Endodermal cell (in vitro differentiated cells): ENCODE results near the gene CMSS1. TPM values are rescaled to one million over a fixed set of nuclear protein-coding genes. Genes with fewer than 3 reads are reported as not detected.

Experiments used
- DNase-seq: peaks from one replicate; pipeline ENCODE4 v3.0.0-alpha.2; 2017
- H3K27ac ChIP-seq: 2 replicates; pipeline ENCODE4 v1.5.1; 2013; ENCODE audit warnings: mild to moderate bottlenecking, low read depth, low read length, moderate library complexity
- H3K27me3 ChIP-seq: 2 replicates; pipeline ENCODE4 v1.6.1; 2013; ENCODE audit warnings: mild to moderate bottlenecking, low read length, moderate library complexity; ENCODE audit not compliant: insufficient read depth, control insufficient read depth, poor library complexity, severe bottlenecking
- H3K36me3 ChIP-seq: 2 replicates; pipeline ENCODE4 v1.7.0; 2013; ENCODE audit warnings: mild to moderate bottlenecking, low read length, moderate library complexity; ENCODE audit not compliant: control insufficient read depth, insufficient read depth
- H3K4me1 ChIP-seq: one replicate; pipeline ENCODE4 v1.7.0; 2013; ENCODE audit warnings: low read length; ENCODE audit not compliant: control insufficient read depth, insufficient read depth
- H3K4me3 ChIP-seq: 2 replicates; pipeline ENCODE4 v1.5.1; 2013; ENCODE audit warnings: mild to moderate bottlenecking, low read length, moderate library complexity
- H3K9ac ChIP-seq: 2 replicates; pipeline ENCODE4 v1.6.1; 2013; ENCODE audit warnings: mild to moderate bottlenecking, low read length, moderate library complexity; ENCODE audit not compliant: poor library complexity, severe bottlenecking; ENCODE audit errors: extremely low read depth
- H3K9me3 ChIP-seq: 2 replicates; pipeline ENCODE4 v1.6.1; 2013; ENCODE audit warnings: mild to moderate bottlenecking, low read length, moderate library complexity; ENCODE audit not compliant: control insufficient read depth
- H3K27ac Mint-ChIP-seq: 2 replicates; pipeline ENCODE4 v1.8.0; 2020; ENCODE audit warnings: mixed read lengths
- H3K27me3 Mint-ChIP-seq: 2 replicates; pipeline ENCODE4 v1.8.0; 2021; ENCODE audit warnings: mild to moderate bottlenecking, mixed read lengths; ENCODE audit not compliant: insufficient read depth
- H3K36me3 Mint-ChIP-seq: 2 replicates; pipeline ENCODE4 v1.8.0; 2020; ENCODE audit warnings: low read depth, mixed read lengths
- H3K4me1 Mint-ChIP-seq: 2 replicates; pipeline ENCODE4 v1.8.0; 2020; ENCODE audit warnings: mixed read lengths
- H3K4me3 Mint-ChIP-seq: 2 replicates; pipeline ENCODE4 v1.8.0; 2020; ENCODE audit warnings: mild to moderate bottlenecking, moderate library complexity, mixed read lengths
- H3K9me3 Mint-ChIP-seq: 2 replicates; pipeline ENCODE4 v1.8.0; 2020; ENCODE audit warnings: mild to moderate bottlenecking, mixed read lengths
- WGBS, 2 experiments: methylation state at CpG; one replicate each; pipeline versions ENCODE4 v1.1.5 to v1.1.7; 2013; ENCODE audit warnings: missing lambda C conversion rate in 2 of 2, mixed read lengths in 1 of 2; ENCODE audit not compliant: insufficient coverage in 1 of 2, insufficient read length in 1 of 2; 5-methylcytosine and 5-hydroxymethylcytosine counted together
- total RNA-seq, 2 donors: library from RNA; stranded (reverse); fragmentation: NEBNext Ultra II Directional in 1 of 2; extraction: Animal tissue kit (Norgen Biotek cat#: 25700) in 1 of 2; gene quantifications; 2 replicates in 1 of 2; 3 replicates in 1 of 2; pipeline ENCODE4 v1.2.1, GENCODE V29; 2021
- TF ChIP-seq, protein P1 (sequence below): fragments of 200-600 bp; sonication (generic); conservative IDR thresholded peaks from 2 replicates; pipeline ENCODE4 v1.5.0; 2021; ENCODE audit warnings: antibody characterized with exemption, mild to moderate bottlenecking

The CMSS1 gene
- total RNA-seq, 2 donors from 2014 or later: 48.5 to 50.8 TPM

DNA sequence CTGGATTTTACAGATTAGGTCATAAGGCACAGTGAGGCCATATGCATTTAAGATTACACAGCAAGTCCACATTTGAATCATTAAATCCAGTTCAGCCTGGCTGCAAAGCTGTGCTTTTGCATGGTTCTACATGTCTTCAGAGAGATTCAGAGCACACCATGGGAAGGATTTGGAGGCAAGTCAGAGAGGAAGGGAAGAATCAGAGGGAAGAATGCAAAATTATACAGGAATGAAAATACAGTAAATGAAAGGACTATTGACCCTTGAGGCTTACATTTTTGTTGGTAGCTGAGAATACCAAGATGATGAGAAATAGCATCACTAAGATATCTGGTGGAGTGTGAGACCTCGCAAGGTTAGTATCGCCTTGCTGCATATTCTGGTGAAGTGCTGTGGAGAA is 282.8 kb downstream of the CMSS1 start:
- H3K4me1 ChIP-seq: peaks cover 3% of the 10 kb centered on the region
- no peaks in the 10 kb centered on the region for H3K36me3 ChIP-seq
- no peak overlapping the region for H3K27ac ChIP-seq
- Mint-ChIP-seq H3K27me3 (no peaks in the 10 kb centered on the region), H3K36me3 (peaks cover 1% of the 10 kb centered on the region), H3K9me3 (peaks cover 2% of the 10 kb centered on the region), H3K4me3 (no peak overlapping the region), H3K27ac (no peak overlapping the region), H3K4me1 (peaks cover 26% of the 10 kb centered on the region)
- no peaks in the 10 kb centered on the region for H3K27me3 ChIP-seq
- no peak overlapping the region for H3K4me3 ChIP-seq
- TF ChIP-seq, protein P1, sequence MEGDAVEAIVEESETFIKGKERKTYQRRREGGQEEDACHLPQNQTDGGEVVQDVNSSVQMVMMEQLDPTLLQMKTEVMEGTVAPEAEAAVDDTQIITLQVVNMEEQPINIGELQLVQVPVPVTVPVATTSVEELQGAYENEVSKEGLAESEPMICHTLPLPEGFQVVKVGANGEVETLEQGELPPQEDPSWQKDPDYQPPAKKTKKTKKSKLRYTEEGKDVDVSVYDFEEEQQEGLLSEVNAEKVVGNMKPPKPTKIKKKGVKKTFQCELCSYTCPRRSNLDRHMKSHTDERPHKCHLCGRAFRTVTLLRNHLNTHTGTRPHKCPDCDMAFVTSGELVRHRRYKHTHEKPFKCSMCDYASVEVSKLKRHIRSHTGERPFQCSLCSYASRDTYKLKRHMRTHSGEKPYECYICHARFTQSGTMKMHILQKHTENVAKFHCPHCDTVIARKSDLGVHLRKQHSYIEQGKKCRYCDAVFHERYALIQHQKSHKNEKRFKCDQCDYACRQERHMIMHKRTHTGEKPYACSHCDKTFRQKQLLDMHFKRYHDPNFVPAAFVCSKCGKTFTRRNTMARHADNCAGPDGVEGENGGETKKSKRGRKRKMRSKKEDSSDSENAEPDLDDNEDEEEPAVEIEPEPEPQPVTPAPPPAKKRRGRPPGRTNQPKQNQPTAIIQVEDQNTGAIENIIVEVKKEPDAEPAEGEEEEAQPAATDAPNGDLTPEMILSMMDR: no peak
- H3K9me3 ChIP-seq: no peaks in the 10 kb centered on the region
- no peak for DNase-seq
- no peak overlapping the region for H3K9ac ChIP-seq
- WGBS, 2 experiments: 98% methylated on average over 2 of the region's 2 CpGs; no CpG with 5 or more reads in 1 of the 2 experiments

DNA sequence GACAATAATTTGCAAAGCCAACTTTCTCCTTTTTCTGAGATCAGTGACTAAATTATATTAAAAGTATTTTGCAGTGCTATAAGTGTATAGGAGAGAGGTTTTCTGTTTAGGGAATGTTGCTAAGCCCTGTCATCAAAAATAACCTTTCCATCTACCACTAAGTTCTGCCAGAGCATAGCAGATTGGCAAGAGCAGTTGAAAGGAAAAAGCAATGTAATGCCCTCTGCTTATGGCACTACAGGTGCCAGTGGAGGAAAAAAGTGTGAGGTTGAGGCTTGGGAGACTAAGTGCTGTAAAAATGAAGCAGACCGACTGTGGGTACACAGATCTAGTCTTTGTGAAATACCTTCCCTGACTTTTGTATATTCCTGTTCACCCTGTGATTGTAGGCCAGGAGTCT is 285.1 kb downstream of the CMSS1 start:
- Histone ChIP-seq H3K27ac (no peak overlapping the region), H3K36me3 (no peaks in the 10 kb centered on the region), H3K27me3 (no peaks in the 10 kb centered on the region), H3K4me1 (peaks cover 3% of the 10 kb centered on the region), H3K9me3 (no peaks in the 10 kb centered on the region), H3K4me3 (no peak overlapping the region), H3K9ac (no peak overlapping the region)
- Mint-ChIP-seq H3K27ac (no peak overlapping the region), H3K27me3 (no peaks in the 10 kb centered on the region), H3K9me3 (peaks cover 2% of the 10 kb centered on the region), H3K4me1 (peaks cover 45% of the 10 kb centered on the region), H3K4me3 (no peak overlapping the region), H3K36me3 (peaks cover 1% of the 10 kb centered on the region)
- TF ChIP-seq, protein P1: no peak
- 81% methylated on average over 1 of the region's 1 CpG; no CpG with 5 or more reads in 1 of the 2 experiments for WGBS, 2 experiments
- no peak for DNase-seq

DNA sequence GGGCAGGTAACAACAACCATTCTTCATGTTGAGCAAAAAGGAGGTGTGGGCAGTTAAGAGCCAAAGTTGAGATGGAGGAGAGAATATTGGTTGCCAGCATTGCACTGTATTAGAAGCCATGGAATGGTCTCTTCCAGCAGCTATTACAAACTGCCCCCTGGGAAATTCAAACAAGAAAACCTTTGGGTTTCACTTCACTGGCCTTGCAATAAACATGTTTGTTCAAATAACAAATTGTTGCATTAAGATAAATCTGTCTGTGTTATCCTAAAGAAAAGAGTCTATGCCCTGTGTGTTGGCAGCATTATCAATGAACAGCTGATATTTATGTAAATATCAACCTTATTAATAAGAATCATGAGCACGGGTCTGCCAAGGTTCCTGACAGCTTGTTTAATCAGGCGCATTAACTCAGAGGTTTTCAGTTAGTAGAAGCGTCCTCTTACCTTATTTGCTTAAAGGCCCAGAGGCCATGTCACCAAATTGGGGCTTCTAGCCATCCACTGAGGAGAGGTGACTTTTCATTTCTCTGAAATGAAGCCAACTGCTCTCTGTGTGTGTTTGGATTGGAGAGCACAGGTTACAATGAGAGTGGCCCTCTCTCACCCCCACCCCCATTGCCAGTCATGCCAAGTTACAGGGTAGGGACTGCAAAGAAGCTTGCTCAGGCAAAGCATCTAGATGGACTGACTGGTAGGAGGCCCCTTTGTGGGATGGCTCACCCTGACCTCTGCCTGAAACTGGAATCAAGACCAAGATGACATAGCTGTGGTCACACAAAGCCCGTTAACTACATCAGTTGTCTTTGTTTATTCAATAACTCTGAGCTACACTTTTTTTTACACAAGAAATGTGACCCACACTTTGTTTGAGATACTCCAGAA is 286.1 kb downstream of the CMSS1 start:
- H3K4me3 Mint-ChIP-seq: no peak overlapping the region
- peaks cover 2% of the 10 kb centered on the region for H3K9me3 Mint-ChIP-seq
- no peaks in the 10 kb centered on the region for H3K27me3 Mint-ChIP-seq
- no peak overlapping the region for H3K27ac ChIP-seq
- no peak overlapping the region for H3K4me3 ChIP-seq
- no peaks in the 10 kb centered on the region for H3K36me3 ChIP-seq
- peaks cover 8% of the 10 kb centered on the region for H3K4me1 ChIP-seq
- no peak overlapping the region for H3K9ac ChIP-seq
- TF ChIP-seq, protein P1: no peak
- H3K36me3 Mint-ChIP-seq: peaks cover 1% of the 10 kb centered on the region
- no peak for DNase-seq
- no peak overlapping the region for H3K27ac Mint-ChIP-seq
- 95 to 98% methylated on average over 4 of the region's 4 CpGs for WGBS, 2 experiments
- H3K27me3 ChIP-seq: no peaks in the 10 kb centered on the region
- H3K4me1 Mint-ChIP-seq: peaks cover 55% of the 10 kb centered on the region
- H3K9me3 ChIP-seq: no peaks in the 10 kb centered on the region
